Liver (tissue), 9 donors: ENCODE data around the gene PIGW. TPM values are rescaled to one million over a fixed set of nuclear protein-coding genes. Genes with fewer than 3 reads are reported as not detected.

ENCODE experiments used
- DNase-seq: peaks from one replicate; pipeline ENCODE4 v3.0.0-alpha.2; 2017; ENCODE audit warnings: low spot score
- H3K27ac ChIP-seq, 2 donors: one replicate each; pipeline ENCODE4 v1.7.0; 2013; ENCODE audit warnings: inconsistent platforms in 2 of 2, low read length in 2 of 2, control low read depth in 1 of 2, low read depth in 1 of 2, mild to moderate bottlenecking in 1 of 2
- H3K27me3 ChIP-seq, 4 donors: one replicate each; pipeline versions ENCODE4 v1.6.1 to v1.7.0; 2013; ENCODE audit warnings: low read length in 3 of 4, inconsistent platforms in 1 of 4, mild to moderate bottlenecking in 1 of 4, moderate library complexity in 1 of 4; ENCODE audit not compliant: control insufficient read depth in 4 of 4, insufficient read depth in 4 of 4
- H3K36me3 ChIP-seq, 4 donors: one replicate each; pipeline versions ENCODE4 v1.6.1 to v1.7.0; 2013; ENCODE audit warnings: low read length in 3 of 4, mild to moderate bottlenecking in 3 of 4, low read depth in 1 of 4, moderate library complexity in 1 of 4; ENCODE audit not compliant: control insufficient read depth in 4 of 4, insufficient read depth in 3 of 4
- H3K4me1 ChIP-seq, 4 donors: one replicate each; pipeline versions ENCODE4 v1.6.1 to v1.7.0; 2013; ENCODE audit warnings: low read length in 3 of 4, mild to moderate bottlenecking in 3 of 4, moderate library complexity in 1 of 4; ENCODE audit not compliant: control insufficient read depth in 4 of 4, insufficient read depth in 4 of 4
- H3K4me3 ChIP-seq, 3 donors: one replicate each; pipeline versions ENCODE4 v1.6.1 to v1.7.0; 2013; ENCODE audit warnings: low read length in 3 of 3, control low read depth in 1 of 3, low read depth in 1 of 3, mild to moderate bottlenecking in 1 of 3
- H3K9ac ChIP-seq, 2 donors: one replicate each; pipeline ENCODE4 v1.7.0; 2013; ENCODE audit warnings: low read length in 2 of 2, mild to moderate bottlenecking in 2 of 2, moderate library complexity in 2 of 2, control low read depth in 1 of 2, low read depth in 1 of 2
- H3K9me3 ChIP-seq, 4 donors: one replicate each; pipeline versions ENCODE4 v1.6.1 to v1.7.0; 2013; ENCODE audit warnings: low read length in 3 of 4; ENCODE audit not compliant: control insufficient read depth in 4 of 4
- CTCF ChIP-seq: fragments of 150-350 bp; IDR thresholded peaks from 2 replicates; pipeline ENCODE4 v1.5.1; 2017; ENCODE audit warnings: improper control_type of control experiment, low read depth, low read length; ENCODE audit not compliant: missing input control
- EGR1 ChIP-seq, 2 donors: IDR thresholded peaks; 2 replicates each; pipeline ENCODE4 v1.6.1; 2016 to 2018; ENCODE audit warnings: antibody characterized with exemption in 2 of 2, low read depth in 2 of 2
- FOXA1 ChIP-seq: IDR thresholded peaks from 2 replicates; pipeline ENCODE4 v1.6.1; 2016; ENCODE audit warnings: antibody characterized with exemption
- FOXA2 ChIP-seq: IDR thresholded peaks from 2 replicates; pipeline ENCODE4 v1.6.1; 2016; ENCODE audit warnings: antibody characterized with exemption
- GABPA ChIP-seq, 2 donors: IDR thresholded peaks in 1 of 2; conservative IDR thresholded peaks in 1 of 2; 2 replicates each; pipeline ENCODE4 v1.6.1; 2016; ENCODE audit warnings: antibody characterized with exemption in 2 of 2, mild to moderate bottlenecking in 1 of 2, moderate library complexity in 1 of 2
- HNF4A ChIP-seq, 2 donors: conservative IDR thresholded peaks; 2 replicates each; pipeline ENCODE4 v1.6.1; 2016; ENCODE audit warnings: antibody characterized with exemption in 2 of 2, mild to moderate bottlenecking in 2 of 2
- HNF4G ChIP-seq: IDR thresholded peaks from 2 replicates; pipeline ENCODE4 v1.6.1; 2016; ENCODE audit warnings: antibody characterized with exemption
- JUND ChIP-seq, 2 donors: IDR thresholded peaks; 2 replicates each; pipeline ENCODE4 v1.6.1; 2016; ENCODE audit warnings: antibody characterized with exemption in 2 of 2
- NR2F2 ChIP-seq: IDR thresholded peaks from 2 replicates; pipeline ENCODE4 v1.6.1; 2016; ENCODE audit warnings: antibody characterized with exemption
- RAD21 ChIP-seq, 2 donors: IDR thresholded peaks; 2 replicates each; pipeline ENCODE4 v1.6.1; 2016; ENCODE audit warnings: antibody characterized with exemption in 2 of 2, mild to moderate bottlenecking in 2 of 2
- RXRA ChIP-seq, 2 donors: IDR thresholded peaks; 2 replicates each; pipeline ENCODE4 v1.6.1; 2017 to 2018; ENCODE audit warnings: antibody characterized with exemption in 2 of 2, mild to moderate bottlenecking in 1 of 2
- SP1 ChIP-seq: IDR thresholded peaks from 2 replicates; pipeline ENCODE4 v1.6.1; 2018; ENCODE audit warnings: antibody characterized with exemption, mild to moderate bottlenecking
- TAF1 ChIP-seq: conservative IDR thresholded peaks from 2 replicates; pipeline ENCODE4 v1.6.1; 2016; ENCODE audit warnings: antibody characterized with exemption, mild to moderate bottlenecking
- WGBS: extraction: QIAGEN DNeasy Blood & Tissue Kit; methylation state at CpG from one replicate; pipeline ENCODE4 v1.1.7; 2013; 5-methylcytosine and 5-hydroxymethylcytosine counted together
- polyA plus RNA-seq, 2 donors: library from polyadenylated mRNA; stranded (reverse) in 1 of 2; unstranded in 1 of 2; fragments of 200-250 nt in 1 of 2; fragments of >200 nt in 1 of 2; fragmentation: Nextera tagmentation in 1 of 2; extraction: Ambion mirVana in 1 of 2; gene quantifications; one replicate each; pipeline versions ENCODE4 v1.2.1 to v1.2.3, GENCODE V29; 2013 to 2015
- total RNA-seq, 2 donors: library from RNA; depleted of rRNA; stranded (reverse); fragments of >200 nt; gene quantifications; one replicate each; pipeline ENCODE4 v1.2.3, GENCODE V29; 2014
- TF ChIP-seq, protein P1 (sequence below): IDR thresholded peaks from 2 replicates; pipeline ENCODE4 v1.6.1; 2016; ENCODE audit warnings: antibody characterized with exemption
- TF ChIP-seq, protein P2 (sequence below): IDR thresholded peaks from 2 replicates; pipeline ENCODE4 v1.6.1; 2016; ENCODE audit warnings: antibody characterized with exemption
- TF ChIP-seq, protein P3 (sequence below): IDR thresholded peaks from 2 replicates; pipeline ENCODE4 v1.6.1; 2016; ENCODE audit warnings: antibody characterized with exemption, mild to moderate bottlenecking
- donor health status: healthy.
- donor health status: healthy.
- donor health status: healthy.
- donor health status: healthy.
- donor health status: healthy.

PIGW gene
- total and polyA plus RNA-seq, 4 donors: 3.2 to 9.6 (median 6.1) TPM

GRCh38 chr17:36515837-36516236, 18.9 kb upstream of the PIGW start:
- DNase-seq: no peak
- WGBS: 91% methylated on average over 4 of the region's 4 CpGs
- no peaks in the 10 kb centered on the region for H3K9me3 ChIP-seq
- H3K4me3 ChIP-seq: no peak overlapping the region
- TF ChIP-seq RAD21 (IDR thresholded peaks at IDR 0.05) (no peak), TAF1 (no peak), FOXA2 (no peak), CTCF (no peak), HNF4G (no peak), NR2F2 (no peak), JUND (IDR thresholded peaks at IDR 0.05) (no peak), SP1 (no peak), RXRA (IDR thresholded peaks at IDR 0.05) (no peak), EGR1 (IDR thresholded peaks at IDR 0.05; ENCODE audit: low read depth in 2 of 2) (no peak)
- TF ChIP-seq, protein P1, sequence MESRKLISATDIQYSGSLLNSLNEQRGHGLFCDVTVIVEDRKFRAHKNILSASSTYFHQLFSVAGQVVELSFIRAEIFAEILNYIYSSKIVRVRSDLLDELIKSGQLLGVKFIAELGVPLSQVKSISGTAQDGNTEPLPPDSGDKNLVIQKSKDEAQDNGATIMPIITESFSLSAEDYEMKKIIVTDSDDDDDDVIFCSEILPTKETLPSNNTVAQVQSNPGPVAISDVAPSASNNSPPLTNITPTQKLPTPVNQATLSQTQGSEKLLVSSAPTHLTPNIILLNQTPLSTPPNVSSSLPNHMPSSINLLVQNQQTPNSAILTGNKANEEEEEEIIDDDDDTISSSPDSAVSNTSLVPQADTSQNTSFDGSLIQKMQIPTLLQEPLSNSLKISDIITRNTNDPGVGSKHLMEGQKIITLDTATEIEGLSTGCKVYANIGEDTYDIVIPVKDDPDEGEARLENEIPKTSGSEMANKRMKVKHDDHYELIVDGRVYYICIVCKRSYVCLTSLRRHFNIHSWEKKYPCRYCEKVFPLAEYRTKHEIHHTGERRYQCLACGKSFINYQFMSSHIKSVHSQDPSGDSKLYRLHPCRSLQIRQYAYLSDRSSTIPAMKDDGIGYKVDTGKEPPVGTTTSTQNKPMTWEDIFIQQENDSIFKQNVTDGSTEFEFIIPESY: no peak
- no peak overlapping the region for H3K27ac ChIP-seq
- peaks cover 0 to 25% (median 7%) of the 10 kb centered on the region in 4 donors for H3K36me3 ChIP-seq
- no peaks in the 10 kb centered on the region for H3K27me3 ChIP-seq
- H3K9ac ChIP-seq: no peak overlapping the region
- H3K4me1 ChIP-seq: no peaks in the 10 kb centered on the region

DNA sequence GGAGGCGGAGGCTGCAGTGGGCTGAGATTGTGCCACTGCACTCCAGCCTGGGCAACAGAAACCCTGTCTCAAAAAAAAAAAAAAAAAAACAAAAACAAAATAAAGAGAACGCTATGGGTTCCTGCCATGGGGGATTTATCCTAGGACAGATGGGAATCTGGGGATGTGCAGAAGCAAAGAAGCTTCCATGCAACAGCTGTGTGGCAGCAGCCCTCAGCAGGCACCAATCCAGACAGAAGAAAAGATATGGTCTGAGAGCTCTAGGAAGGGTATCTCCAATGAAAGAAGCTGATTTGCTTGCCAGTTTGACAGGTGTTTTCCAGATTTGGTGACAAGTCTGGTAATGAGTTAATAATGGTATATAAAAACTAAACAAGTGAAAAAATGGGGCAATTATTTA, 11.7 kb upstream of the PIGW start:
- no peak for DNase-seq
- Histone ChIP-seq H3K27ac (no peak overlapping the region), H3K36me3 (peaks cover 17 to 43% (median 34%) of the 10 kb centered on the region in 4 donors), H3K4me3 (no peak overlapping the region), H3K27me3 (no peaks in the 10 kb centered on the region), H3K4me1 (no peaks in the 10 kb centered on the region), H3K9ac (no peak overlapping the region), H3K9me3 (no peaks in the 10 kb centered on the region)
- TF ChIP-seq HNF4A (conservative IDR thresholded peaks at IDR 0.05) (no peak), FOXA1 (no peak), RXRA (IDR thresholded peaks at IDR 0.05) (no peak), RAD21 (IDR thresholded peaks at IDR 0.05) (no peak), GABPA (IDR thresholded peaks at IDR 0.05 in 1 of 2, conservative IDR thresholded peaks at IDR 0.05 in 1 of 2) (no peak), CTCF (no peak), SP1 (no peak), TAF1 (no peak)
- TF ChIP-seq, protein P2, sequence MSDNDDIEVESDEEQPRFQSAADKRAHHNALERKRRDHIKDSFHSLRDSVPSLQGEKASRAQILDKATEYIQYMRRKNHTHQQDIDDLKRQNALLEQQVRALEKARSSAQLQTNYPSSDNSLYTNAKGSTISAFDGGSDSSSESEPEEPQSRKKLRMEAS: no peak
- TF ChIP-seq, protein P3, sequence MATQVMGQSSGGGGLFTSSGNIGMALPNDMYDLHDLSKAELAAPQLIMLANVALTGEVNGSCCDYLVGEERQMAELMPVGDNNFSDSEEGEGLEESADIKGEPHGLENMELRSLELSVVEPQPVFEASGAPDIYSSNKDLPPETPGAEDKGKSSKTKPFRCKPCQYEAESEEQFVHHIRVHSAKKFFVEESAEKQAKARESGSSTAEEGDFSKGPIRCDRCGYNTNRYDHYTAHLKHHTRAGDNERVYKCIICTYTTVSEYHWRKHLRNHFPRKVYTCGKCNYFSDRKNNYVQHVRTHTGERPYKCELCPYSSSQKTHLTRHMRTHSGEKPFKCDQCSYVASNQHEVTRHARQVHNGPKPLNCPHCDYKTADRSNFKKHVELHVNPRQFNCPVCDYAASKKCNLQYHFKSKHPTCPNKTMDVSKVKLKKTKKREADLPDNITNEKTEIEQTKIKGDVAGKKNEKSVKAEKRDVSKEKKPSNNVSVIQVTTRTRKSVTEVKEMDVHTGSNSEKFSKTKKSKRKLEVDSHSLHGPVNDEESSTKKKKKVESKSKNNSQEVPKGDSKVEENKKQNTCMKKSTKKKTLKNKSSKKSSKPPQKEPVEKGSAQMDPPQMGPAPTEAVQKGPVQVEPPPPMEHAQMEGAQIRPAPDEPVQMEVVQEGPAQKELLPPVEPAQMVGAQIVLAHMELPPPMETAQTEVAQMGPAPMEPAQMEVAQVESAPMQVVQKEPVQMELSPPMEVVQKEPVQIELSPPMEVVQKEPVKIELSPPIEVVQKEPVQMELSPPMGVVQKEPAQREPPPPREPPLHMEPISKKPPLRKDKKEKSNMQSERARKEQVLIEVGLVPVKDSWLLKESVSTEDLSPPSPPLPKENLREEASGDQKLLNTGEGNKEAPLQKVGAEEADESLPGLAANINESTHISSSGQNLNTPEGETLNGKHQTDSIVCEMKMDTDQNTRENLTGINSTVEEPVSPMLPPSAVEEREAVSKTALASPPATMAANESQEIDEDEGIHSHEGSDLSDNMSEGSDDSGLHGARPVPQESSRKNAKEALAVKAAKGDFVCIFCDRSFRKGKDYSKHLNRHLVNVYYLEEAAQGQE: no peak
- TF ChIP-seq, protein P1: no peak
- WGBS: 99% methylated on average over 2 of the region's 2 CpGs
